Smooth muscle cell (in vitro differentiated cells): ENCODE data around the gene APOBEC3B. TPM values are rescaled to one million over a fixed set of nuclear protein-coding genes. Genes with fewer than 3 reads are reported as not detected.

Experiments
- DNase-seq: peaks from one replicate; lab custom pipeline; 2025; ENCODE audit not compliant: unreplicated experiment; lab: John Stamatoyannopoulos, UW
- H2AFZ ChIP-seq: fragments of 200-600 bp; sonication (generic); 2 replicates; pipeline ENCODE4 v1.6.0; 2016; ENCODE audit warnings: antibody characterized with exemption, low read depth, mild to moderate bottlenecking
- H3F3A ChIP-seq: fragments of 200-600 bp; sonication (generic); 2 replicates; pipeline ENCODE4 v1.6.0; 2017; ENCODE audit warnings: antibody characterized with exemption, low read depth
- H3K27ac ChIP-seq: fragments of 200-600 bp; sonication (generic); 2 replicates; pipeline ENCODE4 v1.5.1; 2016; ENCODE audit warnings: low read depth, mild to moderate bottlenecking
- H3K27me3 ChIP-seq: fragments of 200-600 bp; sonication (generic); 2 replicates; pipeline ENCODE4 v1.6.1; 2016; ENCODE audit warnings: low read depth, mild to moderate bottlenecking
- H3K36me3 ChIP-seq: fragments of 200-600 bp; sonication (generic); 2 replicates; pipeline ENCODE4 v1.5.1; 2016; ENCODE audit warnings: low read depth
- H3K4me1 ChIP-seq: fragments of 200-600 bp; sonication (generic); 2 replicates; pipeline ENCODE4 v1.5.1; 2016; ENCODE audit warnings: low read depth
- H3K4me2 ChIP-seq: fragments of 200-600 bp; sonication (generic); 2 replicates; pipeline ENCODE4 v1.6.0; 2016; ENCODE audit warnings: mild to moderate bottlenecking
- H3K4me3 ChIP-seq: fragments of 200-600 bp; sonication (generic); 2 replicates; pipeline ENCODE4 v1.5.1; 2016; ENCODE audit warnings: mild to moderate bottlenecking
- H3K79me2 ChIP-seq: fragments of 200-600 bp; sonication (generic); 2 replicates; pipeline ENCODE4 v1.6.0; 2016; ENCODE audit warnings: low read depth, mild to moderate bottlenecking
- H3K9ac ChIP-seq: fragments of 200-600 bp; sonication (generic); 2 replicates; pipeline ENCODE4 v1.6.0; 2016; ENCODE audit warnings: low read depth
- H3K9me3 ChIP-seq: fragments of 200-600 bp; sonication (generic); replicated peaks from 2 replicates; pipeline ENCODE4 v1.5.1; 2016; ENCODE audit warnings: low read depth
- H4K20me1 ChIP-seq: fragments of 200-600 bp; sonication (generic); 2 replicates; pipeline ENCODE4 v1.6.0; 2016; ENCODE audit warnings: low read depth
- CTCF ChIP-seq: fragments of 200-600 bp; sonication (generic); IDR thresholded peaks from 2 replicates; pipeline ENCODE4 v1.5.1; 2017; ENCODE audit warnings: borderline replicate concordance, mild to moderate bottlenecking, antibody characterized with exemption; ENCODE audit not compliant: insufficient read depth, poor library complexity, severe bottlenecking
- WGBS: methylation state at CpG from one replicate; pipeline ENCODE4 v1.1.7; 2016; ENCODE audit warnings: low lambda C conversion rate; 5-methylcytosine and 5-hydroxymethylcytosine counted together
- polyA plus RNA-seq: library from polyadenylated mRNA; unstranded; fragments of >200 nt; fragmentation: Nextera tagmentation; extraction: Ambion mirVana; gene quantifications from 2 replicates; pipeline ENCODE4 v1.2.1, GENCODE V29; 2016
- total RNA-seq: library from RNA; depleted of rRNA; stranded (reverse); fragments of >200 nt; gene quantifications from 2 replicates; pipeline ENCODE4 v1.2.3, GENCODE V29; 2014

APOBEC3B gene
- total RNA-seq = 0.22 and 0.58 TPM in 2 replicates
- polyA plus RNA-seq = 4.9 and 5.6 TPM in 2 replicates

GRCh38 chr22:38981992-38982927 is at the start of gene APOBEC3B:
Gene APOBEC3B, plus strand, starts transcription at chr22:38982347. Its CDS starts 107 bp downstream, at chr22:38982454.
- H3K27ac ChIP-seq = peak within 1 kb of the TSS; percentile 16
- H3K4me3 ChIP-seq = peak within 1 kb of the TSS; percentile 30
- peak within 1 kb of the TSS; percentile 73 for H3K4me2 ChIP-seq
- no peak for TF ChIP-seq CTCF
- DNase-seq = peak; percentile 52
- H2AFZ ChIP-seq = no peak within 1 kb of the TSS
- no peaks in the 10 kb centered on the region for H3F3A ChIP-seq
- no peak within 1 kb of the TSS for H3K9ac ChIP-seq
- H3K36me3 ChIP-seq = no peaks in the 10 kb centered on the region
- no peaks in the 10 kb centered on the region for H4K20me1 ChIP-seq
- H3K4me1 ChIP-seq = peaks cover 9% of the 10 kb centered on the region
- no peaks in the 10 kb centered on the region for H3K27me3 ChIP-seq
- WGBS = 52% methylated on average over 13 of the region's 16 CpGs
- no peaks in the 10 kb centered on the region for H3K9me3 ChIP-seq
- no peaks in the 10 kb centered on the region for H3K79me2 ChIP-seq

GRCh38 chr22:38935023-38935422 is 47.1 kb upstream of the APOBEC3B start:
- DNase-seq = no peak
- H3K4me2 ChIP-seq = no peak overlapping the region
- H2AFZ ChIP-seq = no peak overlapping the region
- no peaks in the 10 kb centered on the region for H4K20me1 ChIP-seq
- no peak for TF ChIP-seq CTCF
- H3K36me3 ChIP-seq = no peaks in the 10 kb centered on the region
- H3K79me2 ChIP-seq = no peaks in the 10 kb centered on the region
- no peaks in the 10 kb centered on the region for H3K4me1 ChIP-seq
- H3K27ac ChIP-seq = no peak overlapping the region
- H3K9me3 ChIP-seq = no peaks in the 10 kb centered on the region
- no peak overlapping the region for H3K9ac ChIP-seq
- H3K4me3 ChIP-seq = no peak overlapping the region
- no peaks in the 10 kb centered on the region for H3K27me3 ChIP-seq
- WGBS = 90% methylated on average over 8 of the region's 8 CpGs
- H3F3A ChIP-seq = no peaks in the 10 kb centered on the region

- H3K4me1 ChIP-seq = no peaks in the 10 kb centered on the region
- DNase-seq = no peak
- H3K9me3 ChIP-seq = no peaks in the 10 kb centered on the region
- no peaks in the 10 kb centered on the region for H4K20me1 ChIP-seq
- WGBS = 96% methylated on average over 13 of the region's 13 CpGs
- no peak overlapping the region for H3K4me2 ChIP-seq
- no peak for TF ChIP-seq CTCF
- H3K4me3 ChIP-seq = no peak overlapping the region
- H3K9ac ChIP-seq = no peak overlapping the region
- no peaks in the 10 kb centered on the region for H3K79me2 ChIP-seq
- H2AFZ ChIP-seq = no peak overlapping the region
- H3K27me3 ChIP-seq = no peaks in the 10 kb centered on the region
- no peaks in the 10 kb centered on the region for H3F3A ChIP-seq
- H3K27ac ChIP-seq = no peak overlapping the region
- no peaks in the 10 kb centered on the region for H3K36me3 ChIP-seq
These were observed 46.5 kb upstream of the APOBEC3B start for GRCh38 chr22:38935616-38936015.
